CD4-positive, alpha-beta T cell treated with Interleukin-6 for 4 hours (primary cell): Measurements from ENCODE around the gene KRT32.
"Not testable (repeated sequence)": the region's sequence is repeated elsewhere in the genome, so short reads cannot be mapped to it uniquely, and the experiment has no call there.

Experiments
- DNase-seq: peaks from one replicate; pipeline ENCODE4 v3.0.0-alpha.2; 2020; ENCODE audit warnings: mixed read lengths

KRT32 gene

DNA sequence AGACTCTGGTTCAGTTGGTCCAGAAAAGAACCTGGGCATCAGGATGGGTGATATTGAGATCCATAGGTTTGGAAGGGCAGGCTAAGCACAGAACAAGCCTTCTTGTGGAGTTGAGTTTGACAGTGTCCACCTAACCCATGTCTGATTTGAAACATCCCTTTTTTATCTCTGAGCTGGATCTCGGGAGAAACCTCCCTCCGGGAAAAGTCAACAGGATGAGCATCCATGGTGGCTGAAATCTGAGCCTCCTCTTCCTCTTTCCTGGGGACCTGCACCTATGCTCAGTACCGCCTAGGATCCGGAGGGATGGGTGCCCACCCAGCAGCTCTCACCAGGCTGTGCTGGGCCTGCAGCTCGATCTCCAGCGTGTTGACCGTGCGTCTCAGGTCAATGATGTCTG, 3.4 kb downstream of the KRT32 start:
- no peak for DNase-seq

DNA sequence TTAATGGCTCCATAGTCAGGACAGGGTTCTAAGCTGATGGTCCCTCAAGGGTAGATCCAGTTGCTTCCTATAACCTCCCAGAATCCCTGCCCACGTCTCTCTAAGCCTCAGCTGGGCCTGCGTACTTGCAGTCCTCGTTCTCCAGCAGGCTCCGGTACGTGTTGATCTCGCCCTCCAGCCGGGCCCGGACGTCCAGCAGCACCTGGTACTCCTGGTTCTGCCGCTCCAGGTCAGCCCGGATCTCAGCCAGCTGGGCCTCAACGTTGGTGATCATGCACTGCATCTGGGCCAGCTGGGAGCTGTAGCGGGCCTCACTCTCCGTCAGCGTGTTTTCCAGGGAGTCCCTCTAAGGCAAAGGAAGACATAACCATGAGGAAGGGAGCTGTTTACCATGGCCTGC, 4.5 kb downstream of the KRT32 start:
- DNase-seq, result no peak

DNA sequence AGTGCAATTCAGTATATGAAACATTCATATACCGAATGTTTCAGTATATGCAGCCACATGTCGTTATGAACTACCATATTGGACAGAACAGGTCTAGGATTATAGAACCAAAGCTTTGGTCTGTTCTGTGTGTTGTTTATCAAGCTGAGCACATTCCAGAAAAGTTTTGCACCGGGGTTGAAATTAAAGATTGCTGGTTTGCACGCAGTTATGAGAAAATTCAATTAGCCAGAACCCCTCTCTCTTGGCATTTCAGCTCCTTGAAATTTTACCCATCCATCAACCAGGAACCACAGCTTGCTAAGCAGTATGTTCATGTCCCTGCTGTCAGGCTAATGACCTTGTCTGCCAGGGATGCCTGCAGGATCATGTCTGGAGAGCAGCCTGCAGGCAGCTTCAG, 9.5 kb downstream of the KRT32 start:
- no peak for DNase-seq

DNA sequence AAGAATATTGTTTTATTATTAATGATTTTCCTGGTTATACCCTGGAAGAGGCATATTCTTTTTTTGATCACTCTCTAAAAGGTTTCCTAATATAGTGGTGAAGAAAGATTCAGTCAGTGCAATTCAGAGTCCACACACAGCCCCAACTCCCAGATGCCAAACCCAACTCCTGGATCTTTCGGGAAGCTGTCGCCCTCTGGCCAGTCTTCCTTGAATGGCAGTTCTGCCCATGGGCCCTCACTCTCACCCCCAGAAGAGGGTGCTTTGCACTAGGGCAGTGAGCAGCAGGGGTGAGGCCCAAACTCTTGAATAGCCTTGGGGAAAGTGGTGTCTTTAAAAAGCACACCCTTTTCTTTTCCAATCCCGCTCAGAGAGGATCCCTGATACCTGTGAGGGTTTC, 11.0 kb downstream of the KRT32 start:
- DNase-seq, result no peak

DNA sequence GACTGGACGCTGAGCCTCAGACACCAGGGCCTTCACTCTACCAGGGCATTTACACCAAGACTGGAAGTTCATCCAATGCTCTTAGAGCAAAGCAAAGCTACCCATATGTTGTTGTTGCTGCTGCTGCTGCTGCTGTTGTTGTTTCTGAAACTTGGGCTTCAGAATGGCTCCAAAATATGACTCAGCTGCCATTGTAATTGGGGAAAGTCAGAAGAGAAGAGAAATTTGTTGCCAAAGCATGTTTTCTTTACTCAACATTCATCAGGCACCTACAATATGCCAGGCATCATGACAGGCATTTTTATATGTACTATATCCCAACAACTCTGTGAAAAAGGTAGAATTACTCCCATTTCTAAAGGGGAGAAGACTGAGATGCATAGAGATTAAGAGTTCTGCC, 11.9 kb downstream of the KRT32 start:
- no peak for DNase-seq

DNA sequence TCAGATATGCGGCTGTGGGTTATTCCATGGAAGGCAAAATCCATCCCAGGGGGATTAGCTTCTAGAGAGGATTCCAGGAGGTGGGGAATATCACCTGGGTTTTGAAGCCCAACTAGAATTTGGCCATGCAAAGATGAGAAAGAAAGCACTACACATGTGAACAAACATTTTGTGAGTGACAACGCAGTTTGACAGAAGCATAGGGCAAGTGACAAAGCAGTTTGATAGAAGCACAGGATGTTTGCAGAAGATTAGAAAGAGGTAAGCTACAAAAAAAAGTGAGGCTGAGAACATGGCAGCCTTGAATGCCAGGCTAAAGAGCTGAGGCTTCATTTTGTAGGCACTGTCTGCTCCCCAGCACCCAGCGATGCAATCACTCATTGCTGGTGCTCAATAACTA, 14.1 kb downstream of the KRT32 start:
- DNase-seq, result no peak

DNA sequence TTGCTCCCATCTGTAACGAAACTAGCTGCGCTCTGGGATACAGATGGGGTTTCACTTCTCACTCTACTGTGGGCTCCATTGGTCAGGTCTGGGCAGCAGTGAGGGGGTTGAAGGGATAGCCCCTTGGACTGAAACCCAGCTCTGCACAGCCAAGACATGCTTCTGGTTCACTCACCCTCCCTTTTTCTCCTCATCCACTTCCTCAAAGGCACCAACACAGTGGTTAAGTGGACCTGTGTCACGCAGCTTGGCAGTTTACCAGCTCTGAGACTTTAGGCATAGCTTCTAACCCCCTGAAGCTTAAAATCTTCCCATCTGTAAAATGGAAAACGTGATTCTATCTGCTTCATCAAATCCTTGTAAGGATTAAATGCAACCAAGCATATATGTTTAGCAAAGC, 14.9 kb downstream of the KRT32 start:
- DNase-seq, result no peak

DNA sequence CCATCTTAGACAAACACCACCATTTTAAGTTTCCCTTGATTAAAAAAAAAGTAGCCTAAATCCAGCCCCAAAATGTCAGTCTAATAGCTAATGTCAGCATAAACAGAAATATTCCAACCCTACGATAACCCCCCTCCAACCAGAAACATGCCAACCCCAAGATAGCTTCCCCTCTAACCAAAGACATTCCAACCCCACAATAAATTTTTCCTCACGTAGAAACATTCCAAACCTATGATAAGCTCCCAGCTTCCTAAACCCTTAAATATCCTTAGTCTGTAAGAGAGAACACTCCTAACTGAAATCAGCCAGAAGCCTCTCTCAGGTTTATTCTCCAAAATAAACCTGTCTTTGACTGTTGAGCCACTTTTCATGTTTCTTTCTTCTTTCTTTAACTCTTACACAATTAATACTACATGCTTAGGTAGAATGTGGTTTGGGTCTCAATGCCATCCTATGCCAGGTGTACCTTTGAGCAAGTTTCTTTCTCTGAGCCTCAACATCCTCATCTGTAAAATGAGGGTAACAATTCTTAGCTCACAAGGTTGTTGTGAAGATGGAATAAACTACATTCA, 15.9 kb downstream of the KRT32 start:
- DNase-seq, result no peak

DNA sequence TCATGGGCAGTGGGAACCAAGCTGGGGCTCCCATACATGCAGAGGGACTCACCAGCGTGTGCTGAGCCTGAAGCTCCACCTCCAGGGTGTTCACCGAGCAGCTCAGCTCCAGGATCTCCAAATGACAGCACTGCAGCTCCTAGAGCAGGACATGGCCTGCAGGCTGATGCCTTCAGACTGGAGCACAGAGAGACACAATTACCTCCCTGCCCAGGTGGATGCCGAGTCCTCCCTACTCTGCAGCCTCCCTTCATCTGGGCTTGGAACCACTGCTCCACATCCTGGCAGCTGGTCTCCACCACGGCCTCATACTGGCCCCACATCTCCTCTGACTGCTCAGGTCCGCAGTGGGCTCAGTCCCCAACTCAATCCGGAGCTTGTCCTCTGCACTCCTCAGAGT, 18.2 kb downstream of the KRT32 start:
- DNase-seq, result no peak

DNA sequence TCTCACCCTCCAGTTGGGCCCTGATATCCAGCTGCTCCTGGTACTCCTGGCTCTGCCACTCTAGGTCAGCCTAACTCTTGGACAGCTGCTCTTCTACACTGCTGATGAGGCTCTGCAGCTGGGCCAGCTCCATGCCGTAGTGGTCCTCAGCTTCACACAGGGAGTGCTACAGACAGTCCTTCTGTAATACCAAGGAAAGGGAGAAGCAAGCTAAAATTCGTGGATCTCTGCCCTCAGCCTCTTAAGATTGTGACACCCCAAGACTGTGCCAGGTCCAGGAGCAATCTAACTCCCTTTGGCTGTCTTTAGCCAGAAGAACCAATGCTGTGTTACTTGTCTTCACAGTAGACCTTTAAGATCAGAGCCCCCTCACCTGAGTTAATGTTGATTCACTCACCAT, 18.7 kb downstream of the KRT32 start:
- DNase-seq, result no peak

DNA sequence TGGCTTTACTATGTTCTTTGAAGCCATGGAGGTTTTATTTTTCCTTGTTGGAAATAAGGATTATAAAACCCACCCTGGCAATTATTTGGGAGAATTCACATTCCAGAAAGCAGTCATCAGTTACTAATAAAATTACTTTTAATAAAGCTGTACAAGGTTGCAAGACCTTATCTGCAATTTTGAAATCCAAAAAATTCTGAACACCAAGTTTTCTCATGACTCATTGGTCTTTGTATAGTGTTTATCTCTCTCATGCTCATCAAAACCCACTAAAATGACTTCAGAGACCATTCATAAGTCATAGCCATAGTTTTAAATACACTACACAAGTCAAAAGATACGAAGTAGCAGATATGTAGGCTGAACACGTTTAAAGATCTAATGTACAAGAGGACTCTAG, 20.4 kb downstream of the KRT32 start:
- no peak for DNase-seq

DNA sequence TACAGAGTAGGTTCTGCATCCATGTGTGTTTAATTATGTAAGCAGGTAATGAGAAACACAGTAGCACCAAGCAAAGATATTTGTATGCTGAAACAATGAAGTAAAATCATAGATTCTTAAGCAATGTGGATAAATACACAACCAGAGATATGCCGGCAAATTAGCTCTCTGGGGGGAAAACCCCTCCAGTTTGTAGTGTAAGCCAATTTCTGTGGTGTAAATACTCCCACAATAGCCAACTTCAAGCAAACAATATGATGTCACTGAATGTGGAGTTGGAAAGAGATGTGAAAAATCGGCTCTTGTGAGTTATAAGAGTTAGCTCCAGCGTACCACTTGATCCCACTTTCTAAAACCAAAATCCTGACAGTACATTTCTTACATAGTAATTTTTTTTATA, 22.5 kb downstream of the KRT32 start:
- DNase-seq, result no peak

DNA sequence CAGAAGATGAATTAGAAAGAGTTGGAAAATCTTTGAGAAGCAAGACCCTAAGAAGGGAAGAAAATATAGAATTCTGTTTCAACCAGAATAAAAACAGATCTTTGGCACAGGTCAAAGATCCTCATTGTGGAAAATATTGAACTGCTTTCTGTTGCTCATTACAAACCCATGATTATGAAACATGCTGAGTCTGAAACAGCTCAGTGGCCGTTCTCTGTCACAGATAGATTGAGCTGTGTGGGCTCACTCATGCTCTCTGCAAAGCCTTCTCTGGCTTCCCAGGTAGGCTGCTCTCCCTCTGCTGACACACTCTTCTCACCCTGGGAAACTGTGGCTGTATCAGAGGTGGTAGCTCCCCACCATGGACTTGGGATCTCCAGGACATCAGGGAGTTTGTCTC, 23.0 kb downstream of the KRT32 start:
- no peak for DNase-seq

DNA sequence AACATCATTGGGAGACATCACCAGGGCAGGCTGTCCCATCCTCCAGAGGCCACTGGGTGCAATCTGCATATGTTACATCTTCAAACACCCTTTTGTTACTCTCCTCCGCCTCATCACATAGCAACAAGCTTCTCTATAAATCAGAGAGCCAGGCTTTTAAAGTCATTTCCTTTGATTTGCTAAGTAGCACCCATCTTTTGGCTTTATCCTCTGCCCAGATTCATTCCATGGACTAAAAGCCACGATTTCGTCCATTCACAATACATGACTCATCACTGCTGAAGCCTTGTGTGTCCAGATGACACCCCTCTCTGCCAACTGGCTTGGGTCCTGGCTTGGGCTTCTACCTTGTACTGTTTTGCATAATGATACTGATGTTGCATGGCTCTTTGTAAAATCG, 24.4 kb downstream of the KRT32 start:
- DNase-seq, result no peak

DNA sequence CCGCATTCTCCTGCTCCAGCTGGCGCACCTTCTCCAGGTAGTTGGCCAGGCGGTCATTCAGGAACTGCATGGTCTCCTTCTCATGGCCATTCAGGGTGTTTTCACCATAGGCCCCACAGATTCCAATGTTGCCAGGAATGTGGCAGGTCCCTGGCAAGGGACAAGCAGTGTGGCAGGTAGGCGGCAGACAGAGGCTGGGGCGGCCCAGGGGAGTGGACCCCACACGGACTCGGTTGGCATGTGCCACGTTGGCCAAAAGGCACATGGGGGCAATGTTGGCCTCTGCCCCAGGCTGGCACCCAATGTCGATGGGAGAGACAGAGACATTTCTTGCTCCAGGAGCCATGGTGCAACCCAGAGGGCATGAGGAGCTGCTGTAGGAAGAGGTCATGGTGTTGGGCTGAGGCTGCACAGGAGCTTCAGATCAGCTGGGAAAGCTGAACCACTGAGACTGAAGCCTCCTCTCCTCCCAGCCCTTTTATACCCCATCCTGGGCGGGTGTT, 26.6 kb downstream of the KRT32 start, which contains the start of gene KRT38:
Gene KRT38 (minus strand): TSS at position 453 of the 503 bp plus-strand sequence. CDS start 62 bp downstream, at position 391.
- no peak for DNase-seq

DNA sequence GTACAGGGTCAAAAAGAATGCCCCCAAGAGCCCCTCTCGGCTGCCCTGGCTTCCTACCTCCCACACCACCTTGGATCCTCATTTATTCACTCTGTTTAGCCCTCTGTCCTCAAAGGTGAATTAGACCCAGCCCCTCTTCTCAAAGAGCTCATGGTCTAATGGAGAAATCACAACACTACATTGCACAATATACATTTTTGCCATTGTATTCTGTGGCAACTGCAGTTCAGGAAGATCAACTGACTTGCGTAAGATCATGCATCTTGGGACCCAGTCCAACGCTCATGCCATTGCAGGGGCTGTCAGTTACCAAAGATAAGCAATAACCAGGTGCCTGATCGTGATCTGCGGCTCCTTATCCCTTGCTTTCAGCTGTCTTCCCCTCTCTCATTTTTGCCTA, 27.8 kb downstream of the KRT32 start:
- DNase-seq, result no peak

DNA sequence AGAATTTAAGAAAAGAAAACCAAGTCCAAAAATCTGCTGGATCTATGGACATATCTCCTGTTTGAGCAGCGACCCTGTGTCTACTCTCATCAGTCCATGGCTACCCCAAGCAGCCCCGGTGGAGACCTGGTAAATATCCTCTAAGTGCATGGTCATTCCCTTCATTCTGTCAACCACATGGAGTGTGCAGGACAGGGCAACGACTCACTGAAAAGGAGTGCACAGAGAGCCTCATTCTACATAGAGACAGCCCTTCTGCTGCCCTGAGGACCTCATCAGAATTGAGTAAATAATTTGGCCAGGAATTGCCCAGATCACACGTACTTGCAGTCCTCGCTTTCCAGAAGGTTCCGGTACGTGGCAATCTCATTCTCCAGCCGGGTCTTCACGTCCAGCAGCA, 29.4 kb downstream of the KRT32 start:
- no peak for DNase-seq

DNA sequence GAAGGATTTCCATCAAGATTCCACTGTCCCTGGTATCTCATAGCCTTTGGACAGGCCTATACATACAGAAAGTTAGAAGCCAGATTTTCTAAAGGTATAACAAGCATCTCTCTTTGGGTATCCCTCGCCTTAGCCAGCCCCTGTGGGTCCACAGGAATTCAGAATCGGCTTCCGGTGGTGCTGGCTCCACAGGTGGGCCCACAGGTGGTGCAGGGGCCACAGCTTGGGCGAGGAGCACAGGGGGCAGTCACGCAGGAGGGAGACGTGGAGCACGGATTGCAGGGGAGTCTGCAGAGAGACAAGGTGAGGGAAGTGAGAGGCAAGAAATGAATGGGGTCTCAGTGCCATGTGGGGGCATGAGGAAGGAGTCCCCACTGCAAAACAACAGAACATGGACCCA, 29.9 kb downstream of the KRT32 start:
- no peak for DNase-seq

DNA sequence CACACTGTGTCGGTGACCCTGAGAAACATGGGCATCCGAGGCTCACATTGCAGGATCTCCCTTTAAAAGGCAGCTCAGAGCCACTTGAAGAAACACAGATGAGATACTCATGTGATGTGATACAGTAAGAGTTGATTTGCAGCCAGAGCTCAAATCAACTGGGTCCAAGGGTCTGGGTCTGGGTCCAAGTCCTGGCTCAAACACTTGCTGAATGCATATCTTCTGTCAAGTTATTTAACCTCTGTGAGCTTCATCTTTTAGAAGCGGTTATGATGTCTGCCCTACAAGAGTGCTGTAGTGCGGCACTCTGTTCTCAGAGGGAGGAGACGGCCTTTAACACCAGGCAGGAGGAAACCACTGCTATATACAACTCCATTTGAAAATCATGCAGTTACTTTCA, 32.8 kb downstream of the KRT32 start:
- no peak for DNase-seq

DNA sequence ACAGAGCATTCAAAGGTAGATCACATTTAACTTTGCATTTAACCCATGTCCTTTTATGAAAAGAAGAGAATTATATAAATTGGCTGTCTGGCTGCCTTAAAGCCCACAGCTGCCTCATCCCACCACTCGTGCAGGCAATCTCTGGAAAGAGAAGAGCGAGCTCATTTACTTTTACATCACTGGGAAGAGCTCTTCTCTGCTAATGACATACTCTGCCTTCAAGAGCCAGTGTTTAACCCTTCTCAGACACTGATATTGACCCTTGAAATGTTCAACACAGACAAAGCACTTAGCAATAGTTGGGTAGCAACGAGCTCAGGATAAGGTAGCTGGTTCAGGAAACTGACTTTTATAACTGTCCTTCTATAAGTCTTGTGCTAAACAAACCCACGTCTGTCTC, 33.2 kb downstream of the KRT32 start:
- DNase-seq, result no peak

DNA sequence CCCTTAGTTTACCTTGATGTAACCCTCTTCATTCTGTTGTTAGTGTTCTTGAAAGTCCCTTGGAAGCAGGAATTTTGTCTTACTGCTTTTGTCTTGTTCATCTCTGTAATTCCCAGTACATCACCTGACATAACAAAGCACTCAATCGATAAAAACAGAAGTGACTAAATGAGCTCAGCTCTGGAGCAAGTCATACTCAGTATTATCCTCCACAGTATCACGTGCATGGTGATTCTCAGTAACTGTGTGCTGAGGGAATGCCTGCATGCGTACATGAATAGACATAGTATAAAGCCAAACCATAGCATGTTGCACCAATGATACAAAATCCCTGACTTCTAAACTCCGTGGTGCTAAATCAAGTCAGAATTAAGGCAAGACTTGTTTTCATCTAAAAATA, 33.6 kb downstream of the KRT32 start:
- no peak for DNase-seq

DNA sequence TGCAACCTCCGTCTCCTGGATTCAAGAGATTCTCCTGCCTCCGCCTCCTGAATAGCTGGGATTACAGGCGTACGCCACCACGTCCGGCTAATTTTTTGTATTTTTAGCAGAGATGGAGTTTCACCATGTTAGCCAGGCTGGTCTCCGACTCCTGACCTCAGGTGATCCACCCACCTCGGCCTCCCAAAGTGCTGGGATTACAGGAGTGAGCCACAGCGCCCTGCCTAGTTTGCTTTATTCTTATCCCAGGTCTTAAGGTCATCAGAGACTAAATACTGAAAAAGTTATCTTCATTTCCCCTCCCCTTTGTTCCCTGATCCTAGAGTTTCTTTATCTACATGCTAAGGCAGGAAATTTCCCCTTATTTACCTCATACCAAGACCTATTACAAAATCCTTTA, 36.8 kb downstream of the KRT32 start:
- DNase-seq, result not testable (repeated sequence)

DNA sequence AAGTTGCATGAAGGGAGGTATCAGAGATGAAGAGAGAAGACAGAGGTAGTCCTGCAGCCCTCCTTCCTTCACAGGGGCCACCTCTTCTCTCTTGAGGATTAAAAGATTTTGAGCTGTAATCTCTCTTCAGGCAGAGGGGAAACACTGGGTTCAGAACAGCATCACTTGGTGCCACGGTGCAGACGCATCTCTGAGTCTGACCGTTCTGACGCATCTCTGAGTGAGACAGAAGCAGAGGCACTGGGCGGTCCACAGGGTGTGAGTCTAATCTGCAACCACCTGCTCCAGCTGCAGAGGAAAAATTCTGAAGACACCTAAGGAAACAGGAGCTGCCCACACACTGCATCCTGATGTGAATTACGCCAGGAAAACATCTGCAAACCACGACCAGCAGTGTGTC, 37.5 kb downstream of the KRT32 start:
- DNase-seq, result no peak

DNA sequence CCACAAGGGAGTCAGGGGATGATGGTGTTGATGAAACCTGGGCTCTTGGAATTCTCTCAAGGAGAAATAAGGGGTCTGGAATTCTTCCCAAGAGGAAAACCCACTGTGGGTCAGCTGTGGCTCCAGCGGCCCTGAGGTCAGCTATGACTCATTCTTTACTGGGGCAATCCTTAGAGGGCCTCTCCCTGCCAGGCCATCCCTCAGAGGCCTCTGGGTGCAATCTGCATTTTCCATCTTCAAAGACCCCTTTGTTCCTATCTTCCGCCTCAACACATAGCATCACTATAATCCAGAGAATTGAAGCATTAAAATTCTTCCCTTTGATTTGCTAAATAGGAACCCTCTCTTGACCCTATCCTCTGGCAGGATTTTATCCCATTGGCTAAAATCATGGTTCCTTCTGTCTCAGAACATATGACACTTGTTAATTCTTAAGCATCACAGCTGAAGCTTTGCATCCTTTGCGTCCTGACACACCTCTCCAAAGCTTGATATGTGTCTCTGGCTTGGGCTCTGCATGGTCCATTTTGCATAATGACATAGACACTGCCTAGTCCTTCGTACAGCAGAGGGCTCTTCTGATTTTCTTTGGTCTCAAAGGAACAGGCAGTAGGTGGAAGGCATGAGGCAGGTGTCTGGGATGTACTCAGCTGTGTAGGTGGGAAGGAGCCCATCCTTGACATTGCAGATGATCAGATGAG, 38.4 kb downstream of the KRT32 start:
- no peak for DNase-seq

DNA sequence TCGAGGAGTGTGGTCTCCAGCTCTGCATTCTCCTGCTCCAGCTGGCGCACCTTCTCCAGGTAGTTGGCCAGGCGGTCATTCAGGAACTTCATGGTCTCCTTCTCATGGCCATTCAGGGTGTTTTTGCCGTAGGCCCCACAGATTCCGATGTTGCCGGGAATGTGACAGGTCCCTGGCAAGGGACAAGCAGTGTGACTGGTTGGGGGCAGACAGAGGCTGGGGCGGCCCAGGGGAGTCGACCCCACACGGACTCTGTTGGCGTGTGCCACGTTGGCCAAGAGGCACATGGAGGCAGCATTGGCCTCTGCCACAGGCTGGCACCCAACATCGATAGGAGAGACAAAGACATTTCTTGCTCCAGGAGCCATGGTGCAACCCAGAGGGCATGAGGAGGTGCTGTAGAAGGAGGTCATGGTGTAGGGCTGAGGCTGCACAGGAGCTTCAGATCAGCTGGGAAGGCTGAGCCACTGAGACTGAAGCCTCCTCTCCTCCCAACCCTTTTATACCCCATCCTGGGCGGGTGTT, 43.0 kb downstream of the KRT32 start, which contains the start of gene KRT37:
Gene KRT37 (minus strand): TSS at position 475 of the 525 bp plus-strand sequence. CDS start 62 bp downstream, at position 413.
- no peak for DNase-seq
